Measurements from ENCODE around the gene ZNHIT6. TPM values are rescaled to one million over a fixed set of nuclear protein-coding genes. Genes with fewer than 3 reads are reported as not detected.
A peak's percentile ranks its signal among the peaks of the same experiment; 100 is the strongest.

Gene ZNHIT6
- total RNA-seq, 4 donors from 2014 or later, result 8.2 to 20.0 (median 9.9) TPM

DNA sequence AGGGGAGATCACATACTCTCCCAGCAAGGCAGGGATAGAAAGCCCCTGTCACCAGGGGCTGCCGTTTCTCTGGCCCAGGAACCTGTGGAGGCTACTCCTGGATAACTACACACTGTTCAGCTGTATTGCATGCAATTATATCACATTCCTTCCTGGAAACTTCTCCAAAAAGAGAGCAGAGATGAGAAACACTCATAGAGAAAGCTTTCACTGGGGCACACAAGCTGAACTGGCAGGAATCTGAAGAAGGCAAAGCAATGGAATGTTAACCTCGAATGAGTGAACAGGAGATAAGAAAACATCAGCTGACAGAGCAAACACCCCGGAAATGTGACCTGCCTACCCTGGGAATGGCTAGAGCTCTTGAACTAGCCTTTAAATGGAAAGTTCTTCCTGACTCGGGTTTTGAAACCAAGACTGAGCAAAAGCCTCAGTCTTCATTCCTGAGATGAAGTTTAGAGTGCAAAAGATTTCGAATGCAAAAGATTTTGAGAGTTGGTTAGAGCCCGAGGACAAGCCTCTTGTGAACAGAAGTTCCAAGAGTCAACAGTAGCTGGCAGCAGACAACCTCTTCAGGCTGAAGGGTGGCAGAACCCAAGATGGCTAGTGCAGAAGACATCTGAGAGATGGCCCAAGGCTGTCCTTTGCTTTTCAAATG, 95.4 kb downstream of the ZNHIT6 start:
- Histone ChIP-seq H3K4me3 (no peak overlapping the region), H3K36me3 (no peaks in the 10 kb centered on the region), H3K27ac (peak overlapping the region in 1 of 4 donors; percentile 25), H3K9me3 (no peaks in the 10 kb centered on the region), H3K27me3 (peaks cover 0 to 4% (median 0%) of the 10 kb centered on the region in 4 donors), H3K4me1 (peaks cover 0 to 15% (median 0%) of the 10 kb centered on the region in 3 donors)
- no peak for DNase-seq
- no peak for TF ChIP-seq POLR2A (IDR thresholded peaks at IDR 0.05)
- TF ChIP-seq, protein P1, sequence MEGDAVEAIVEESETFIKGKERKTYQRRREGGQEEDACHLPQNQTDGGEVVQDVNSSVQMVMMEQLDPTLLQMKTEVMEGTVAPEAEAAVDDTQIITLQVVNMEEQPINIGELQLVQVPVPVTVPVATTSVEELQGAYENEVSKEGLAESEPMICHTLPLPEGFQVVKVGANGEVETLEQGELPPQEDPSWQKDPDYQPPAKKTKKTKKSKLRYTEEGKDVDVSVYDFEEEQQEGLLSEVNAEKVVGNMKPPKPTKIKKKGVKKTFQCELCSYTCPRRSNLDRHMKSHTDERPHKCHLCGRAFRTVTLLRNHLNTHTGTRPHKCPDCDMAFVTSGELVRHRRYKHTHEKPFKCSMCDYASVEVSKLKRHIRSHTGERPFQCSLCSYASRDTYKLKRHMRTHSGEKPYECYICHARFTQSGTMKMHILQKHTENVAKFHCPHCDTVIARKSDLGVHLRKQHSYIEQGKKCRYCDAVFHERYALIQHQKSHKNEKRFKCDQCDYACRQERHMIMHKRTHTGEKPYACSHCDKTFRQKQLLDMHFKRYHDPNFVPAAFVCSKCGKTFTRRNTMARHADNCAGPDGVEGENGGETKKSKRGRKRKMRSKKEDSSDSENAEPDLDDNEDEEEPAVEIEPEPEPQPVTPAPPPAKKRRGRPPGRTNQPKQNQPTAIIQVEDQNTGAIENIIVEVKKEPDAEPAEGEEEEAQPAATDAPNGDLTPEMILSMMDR (IDR thresholded peaks at IDR 0.05), result peak in 3 of 6 experiments; percentile 19 to 42 (median 34)
- intact Hi-C loops (cut with DNase I), result no loop called here
- 60 to 66% methylated on average over 6 of the region's 6 CpGs for WGBS, 2 donors

DNA sequence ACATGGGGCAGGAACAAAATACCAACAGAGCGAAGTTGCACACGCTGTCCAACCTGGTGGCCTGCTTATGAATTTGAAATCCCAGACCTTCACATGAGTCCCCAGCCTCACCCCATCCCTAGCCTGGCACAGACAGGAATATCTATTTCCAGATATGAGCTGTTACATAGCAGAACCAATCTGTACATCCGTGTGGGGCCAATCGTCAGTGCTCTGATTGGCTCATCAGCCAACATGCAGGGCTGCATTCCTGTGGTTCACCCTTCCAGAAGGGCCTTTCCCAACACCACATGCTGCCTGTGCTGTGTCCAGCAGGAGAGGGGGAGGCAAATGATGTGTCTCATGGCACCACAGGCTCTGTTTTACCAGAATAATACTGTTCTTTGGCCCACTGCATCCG, 96.4 kb downstream of the ZNHIT6 start:
- H3K27ac ChIP-seq, result peak overlapping the region in 2 of 4 donors; percentile 23 to 46
- TF ChIP-seq, protein P1 (IDR thresholded peaks at IDR 0.05), result no peak
- TF ChIP-seq POLR2A (IDR thresholded peaks at IDR 0.05), result no peak
- H3K4me1 ChIP-seq, result peaks cover 0 to 15% (median 0%) of the 10 kb centered on the region in 3 donors
- H3K27me3 ChIP-seq, result peaks cover 0 to 4% (median 0%) of the 10 kb centered on the region in 4 donors
- no peak for DNase-seq
- 73 to 74% methylated on average over 5 of the region's 5 CpGs for WGBS, 2 donors
- intact Hi-C loops (cut with DNase I), result no loop called here
- no peaks in the 10 kb centered on the region for H3K36me3 ChIP-seq
- H3K4me3 ChIP-seq, result no peak overlapping the region
- H3K9me3 ChIP-seq, result no peaks in the 10 kb centered on the region

DNA sequence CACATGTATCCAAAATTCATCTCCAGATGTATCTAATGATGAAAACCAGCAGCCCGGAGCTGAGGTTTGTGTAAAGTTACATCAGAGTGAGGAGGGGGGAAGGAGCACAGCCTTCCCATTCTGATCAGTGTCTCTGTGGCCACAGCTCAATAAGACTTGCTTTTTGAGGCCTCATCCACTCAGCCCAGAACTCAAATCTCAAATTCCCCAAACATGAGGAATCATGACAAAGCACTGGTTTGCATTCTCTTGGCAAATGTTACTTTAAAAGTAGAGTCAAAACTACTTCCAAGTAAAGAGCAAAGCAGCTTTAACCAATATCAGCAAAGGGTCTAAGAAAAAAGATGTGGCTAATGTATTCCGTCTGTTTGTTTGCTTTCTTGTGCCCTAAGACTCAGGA, 96.8 kb downstream of the ZNHIT6 start:
- Histone ChIP-seq H3K4me1 (peaks cover 0 to 15% (median 0%) of the 10 kb centered on the region in 3 donors), H3K27me3 (peaks cover 0 to 3% (median 0%) of the 10 kb centered on the region in 4 donors), H3K9me3 (no peaks in the 10 kb centered on the region), H3K4me3 (no peak overlapping the region), H3K36me3 (no peaks in the 10 kb centered on the region), H3K27ac (peak overlapping the region in 3 of 4 donors; percentile 16 to 46 (median 23))
- 89 to 100% methylated on average over 2 of the region's 2 CpGs for WGBS, 2 donors
- no peak for TF ChIP-seq POLR2A (IDR thresholded peaks at IDR 0.05)
- TF ChIP-seq, protein P1 (IDR thresholded peaks at IDR 0.05), result no peak
- intact Hi-C loops (cut with DNase I), result no loop called here
- no peak for DNase-seq

DNA sequence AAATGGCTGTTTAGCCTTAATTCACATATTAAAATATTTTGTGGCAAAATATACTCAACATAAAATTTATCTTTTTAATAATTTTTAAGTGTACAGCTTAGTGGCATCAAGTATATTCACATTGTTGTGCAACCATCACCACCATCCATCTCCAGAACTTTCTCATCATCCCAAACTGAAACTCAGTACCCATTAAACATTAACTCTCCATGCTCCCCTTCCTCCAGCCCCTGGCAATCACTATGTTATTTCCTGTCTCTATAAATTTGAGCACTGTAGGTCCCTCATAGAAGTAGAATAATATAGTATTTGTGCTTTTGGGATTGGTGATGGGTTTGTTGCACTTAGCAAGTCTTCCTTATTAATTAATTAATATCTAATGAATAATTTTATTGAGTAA, 98.3 kb downstream of the ZNHIT6 start:
- no peak for TF ChIP-seq POLR2A (IDR thresholded peaks at IDR 0.05)
- TF ChIP-seq, protein P1 (IDR thresholded peaks at IDR 0.05), result no peak
- H3K9me3 ChIP-seq, result no peaks in the 10 kb centered on the region
- H3K36me3 ChIP-seq, result no peaks in the 10 kb centered on the region
- no peak overlapping the region for H3K4me3 ChIP-seq
- intact Hi-C loops (cut with DNase I), result no loop called here
- H3K27me3 ChIP-seq, result no peaks in the 10 kb centered on the region
- no peak for DNase-seq
- H3K27ac ChIP-seq, result no peak overlapping the region
- H3K4me1 ChIP-seq, result peaks cover 0 to 10% (median 0%) of the 10 kb centered on the region in 3 donors

DNA sequence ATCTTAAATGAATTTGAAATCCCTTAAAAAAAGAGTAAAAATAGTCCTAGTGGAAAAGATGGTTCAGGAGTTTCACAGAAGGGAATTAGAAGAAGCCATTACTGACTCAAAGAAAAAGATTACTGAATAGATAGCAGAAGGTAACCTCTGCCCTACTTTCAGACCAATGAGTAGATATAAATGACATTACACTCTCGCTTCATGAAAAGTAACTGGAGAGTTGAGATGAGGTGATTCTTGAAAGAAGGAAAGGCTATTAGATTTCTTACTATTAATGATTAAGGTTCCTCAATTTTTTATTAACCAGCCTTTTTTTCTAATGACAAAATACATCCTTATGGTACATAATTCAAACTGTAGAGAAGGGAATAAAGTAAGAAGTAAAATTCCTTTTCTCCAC, 99.4 kb downstream of the ZNHIT6 start:
- 89 to 90% methylated on average over 1 of the region's 1 CpG for WGBS, 2 donors
- H3K27me3 ChIP-seq, result no peaks in the 10 kb centered on the region
- DNase-seq, result no peak
- intact Hi-C loops (cut with DNase I), result no loop called here
- H3K27ac ChIP-seq, result no peak overlapping the region
- TF ChIP-seq, protein P1 (IDR thresholded peaks at IDR 0.05), result no peak
- TF ChIP-seq POLR2A (IDR thresholded peaks at IDR 0.05), result no peak
- no peaks in the 10 kb centered on the region for H3K36me3 ChIP-seq
- no peak overlapping the region for H3K4me3 ChIP-seq
- no peaks in the 10 kb centered on the region for H3K9me3 ChIP-seq
- peaks cover 0 to 10% (median 0%) of the 10 kb centered on the region in 3 donors for H3K4me1 ChIP-seq

All from esophagus squamous epithelium (tissue), 5 donors.